GM12878 (cell line): ENCODE data around the gene SLF2. TPM values are rescaled to one million over a fixed set of nuclear protein-coding genes. Genes with fewer than 3 reads are reported as not detected.

Experiments
- ATAC-seq: fragments of 200-7000 bp; cut with Tn5 transposase; 3 replicates; pipeline ENCODE4 v1.9.1; 2020; ENCODE audit warnings: mild to moderate bottlenecking, moderate library complexity
- BruUV-seq: library from RNA; stranded (reverse); fragments of 400-500 nt; replicated peaks from 2 replicates; lab custom pipeline; 2021; lab: Mats Ljungman, UMichigan
- CTCF ChIA-PET: fragments of 300-600 bp; sonication (Branson Sonifier 250); formaldehyde crosslinking; extraction: SDS; loops from one replicate; lab custom pipeline; 2021; ENCODE audit warnings: inconsistent platforms; lab: Yijun Ruan, JAX
- POLR2A ChIA-PET: fragments of 350-600 bp; formaldehyde crosslinking; extraction: SDS; loops from one replicate; lab custom pipeline; 2021; ENCODE audit warnings: inconsistent platforms; lab: Charles Lee
- RAD21 ChIA-PET: fragments of 300-600 bp; sonication (Branson Sonifier 250); formaldehyde crosslinking; loops from one replicate; lab custom pipeline; 2023; ENCODE audit warnings: antibody characterized with exemption; ENCODE audit not compliant: unreplicated experiment; lab: Charles Lee
- SMC1A ChIA-PET: fragments of 300-600 bp; sonication (Branson Sonifier 250); formaldehyde crosslinking; loops from one replicate; lab custom pipeline; 2023; ENCODE audit not compliant: unreplicated experiment, uncharacterized antibody; lab: Charles Lee
- DNase-seq: peaks from one replicate; pipeline ENCODE4 v3.0.0-alpha.2; 2011; ENCODE audit warnings: low read depth, low spot score
- FAIRE-seq: peaks from 3 replicates; lab custom pipeline; 2011; peaks lifted over from hg19 to GRCh38; lab: Jason Lieb, UNC
- H2AFZ ChIP-seq: 2 replicates; pipeline ENCODE4 v1.6.0; 2011; ENCODE audit warnings: low read depth, low read length, control low read depth; ENCODE audit not compliant: control insufficient read depth
- H3K27ac ChIP-seq: 2 replicates; pipeline ENCODE4 v1.5.1; 2011; ENCODE audit warnings: control low read depth; ENCODE audit not compliant: control insufficient read depth, insufficient read depth
- H3K27me3 ChIP-seq, 2 experiments: replicated peaks in 1 of 2; 2 replicates each; pipeline versions ENCODE4 v1.6.0 to v1.6.1; 2011; ENCODE audit warnings: low read length in 1 of 2; ENCODE audit not compliant: control insufficient read depth in 2 of 2, insufficient read depth in 2 of 2
- H3K36me3 ChIP-seq, 2 experiments: 2 replicates each; pipeline ENCODE4 v1.5.1; 2011; ENCODE audit warnings: low read length in 1 of 2; ENCODE audit not compliant: control insufficient read depth in 2 of 2, insufficient read depth in 2 of 2
- H3K4me1 ChIP-seq: 2 replicates; pipeline ENCODE4 v1.6.1; 2011; ENCODE audit warnings: mild to moderate bottlenecking, low read length, moderate library complexity, mixed read lengths; ENCODE audit not compliant: control insufficient read depth, insufficient read depth
- H3K4me2 ChIP-seq: 2 replicates; pipeline ENCODE4 v1.6.0; 2011; ENCODE audit warnings: control low read depth; ENCODE audit not compliant: control insufficient read depth, insufficient read depth
- H3K4me3 ChIP-seq: fragments of 200-600 bp; sonication (generic); 2 replicates; pipeline ENCODE4 v1.5.1; 2016
- H3K79me2 ChIP-seq: 2 replicates; pipeline ENCODE4 v1.6.0; 2011; ENCODE audit warnings: low read length; ENCODE audit not compliant: control insufficient read depth, insufficient read depth
- H3K9ac ChIP-seq: 2 replicates; pipeline ENCODE4 v1.8.0; 2011; ENCODE audit warnings: low read length, control low read depth, mixed read lengths; ENCODE audit not compliant: control insufficient read depth, insufficient read depth
- H3K9me3 ChIP-seq: replicated peaks from 3 replicates; pipeline ENCODE4 v1.5.1; 2011; ENCODE audit warnings: mild to moderate bottlenecking, low read length; ENCODE audit not compliant: control insufficient read depth, insufficient read depth
- H4K20me1 ChIP-seq: 2 replicates; pipeline ENCODE4 v1.6.0; 2011; ENCODE audit not compliant: control insufficient read depth, insufficient read depth
- BRCA1 ChIP-seq: IDR thresholded peaks from 2 replicates; pipeline ENCODE4 v1.6.1; 2011; ENCODE audit warnings: low read depth, low read length, improper control_type of control experiment
- CBX5 ChIP-seq: sonication (generic); IDR thresholded peaks from 2 replicates; pipeline ENCODE4 v1.6.1; 2016; ENCODE audit warnings: low read depth, moderate library complexity, mild to moderate bottlenecking, inconsistent platforms
- KDM1A ChIP-seq: fragments of 200-600 bp; sonication (generic); IDR thresholded peaks from 2 replicates; pipeline ENCODE4 v1.6.1; 2016; ENCODE audit warnings: borderline replicate concordance
- MXI1 ChIP-seq: fragments of 150-350 bp; IDR thresholded peaks from 2 replicates; pipeline ENCODE4 v1.6.1; 2011; ENCODE audit warnings: low read depth, mild to moderate bottlenecking, inconsistent platforms, low read length, improper control_type of control experiment
- NR2C2 ChIP-seq: IDR thresholded peaks from 2 replicates; pipeline ENCODE4 v1.6.1; 2011; ENCODE audit warnings: borderline replicate concordance, low read depth; ENCODE audit not compliant: control insufficient read depth, insufficient read length
- SP1 ChIP-seq: IDR thresholded peaks from one replicate; pipeline ENCODE4 v1.6.1; 2011; ENCODE audit warnings: low read depth, low read length
- SUZ12 ChIP-seq: fragments of 200-600 bp; sonication (generic); IDR thresholded peaks from one replicate; pipeline ENCODE4 v1.6.1; 2018; ENCODE audit warnings: antibody characterized with exemption, mild to moderate bottlenecking; ENCODE audit not compliant: unreplicated experiment
- WRNIP1 ChIP-seq: IDR thresholded peaks from 2 replicates; pipeline ENCODE4 v1.6.1; 2011; ENCODE audit warnings: low read depth, low read length, improper control_type of control experiment, borderline replicate concordance
- WGBS: methylation state at CpG from one replicate; pipeline ENCODE4 v1.1.6; 2016; ENCODE audit warnings: low lambda C conversion rate; ENCODE audit not compliant: insufficient replicate concordance, insufficient coverage; ENCODE audit errors: missing lambda C conversion rate; 5-methylcytosine and 5-hydroxymethylcytosine counted together
- in situ Hi-C: fragments of 300-500 bp; cut with MboI; formaldehyde crosslinking; loops from 9 replicates; pipeline ENCODE4 v1.14.3; 2018; ENCODE audit warnings: mixed read lengths
- intact Hi-C: fragments of 100-400 bp; cut with micrococcal nuclease; formaldehyde crosslinking; loops from one replicate; pipeline ENCODE4 v1.14.2; 2022; ENCODE audit not compliant: unreplicated experiment
- polyA plus RNA-seq, 11 experiments: library from polyadenylated mRNA; depleted of rRNA in 4 of 11; unstranded in 6 of 11; stranded (reverse) in 5 of 11; fragments of >200 nt; fragmentation: Nextera tagmentation in 4 of 11; fragmentation: Illumina TruSeq in 1 of 11; extraction: Ambion mirVana in 4 of 11; extraction: Trizol in 1 of 11; gene quantifications; 1 replicate in 1 of 11; 2 replicates in 10 of 11; pipeline versions ENCODE4 v1.2.1 to v1.2.3, GENCODE V29; 2011 to 2016; ENCODE audit warnings: inconsistent platforms in 2 of 11, missing spikeins in 2 of 11, low read depth in 1 of 11
- total RNA-seq, 4 experiments: library from RNA; depleted of rRNA in 3 of 4; stranded (reverse); fragments of >200 nt in 3 of 4; fragmentation: Illumina TruSeq in 1 of 4; extraction: Trizol in 1 of 4; gene quantifications; 2 replicates each; pipeline versions ENCODE4 v1.2.1 to v1.2.3, GENCODE V29; 2013 to 2021
- TF ChIP-seq, protein P1 (sequence below): fragments of 450-650 bp; IDR thresholded peaks from 2 replicates; pipeline ENCODE4 v1.6.1; 2017; ENCODE audit warnings: mild to moderate bottlenecking, moderate library complexity
- TF ChIP-seq, protein P2 (sequence below): fragments of 450-650 bp; IDR thresholded peaks from 2 replicates; pipeline ENCODE4 v1.6.1; 2016; ENCODE audit warnings: mild to moderate bottlenecking, moderate library complexity, borderline replicate concordance
- TF ChIP-seq, protein P3 (sequence below): fragments of 450-650 bp; IDR thresholded peaks from 2 replicates; pipeline ENCODE4 v1.6.1; 2017; ENCODE audit warnings: antibody characterized with exemption, mild to moderate bottlenecking, moderate library complexity

The SLF2 gene
- total and polyA plus RNA-seq, 10 of the 15 experiments (the other 5 are each of a cell fraction or from before 2014, with no cell fraction given): 3.0 to 25.2 (median 17.9) TPM

DNA sequence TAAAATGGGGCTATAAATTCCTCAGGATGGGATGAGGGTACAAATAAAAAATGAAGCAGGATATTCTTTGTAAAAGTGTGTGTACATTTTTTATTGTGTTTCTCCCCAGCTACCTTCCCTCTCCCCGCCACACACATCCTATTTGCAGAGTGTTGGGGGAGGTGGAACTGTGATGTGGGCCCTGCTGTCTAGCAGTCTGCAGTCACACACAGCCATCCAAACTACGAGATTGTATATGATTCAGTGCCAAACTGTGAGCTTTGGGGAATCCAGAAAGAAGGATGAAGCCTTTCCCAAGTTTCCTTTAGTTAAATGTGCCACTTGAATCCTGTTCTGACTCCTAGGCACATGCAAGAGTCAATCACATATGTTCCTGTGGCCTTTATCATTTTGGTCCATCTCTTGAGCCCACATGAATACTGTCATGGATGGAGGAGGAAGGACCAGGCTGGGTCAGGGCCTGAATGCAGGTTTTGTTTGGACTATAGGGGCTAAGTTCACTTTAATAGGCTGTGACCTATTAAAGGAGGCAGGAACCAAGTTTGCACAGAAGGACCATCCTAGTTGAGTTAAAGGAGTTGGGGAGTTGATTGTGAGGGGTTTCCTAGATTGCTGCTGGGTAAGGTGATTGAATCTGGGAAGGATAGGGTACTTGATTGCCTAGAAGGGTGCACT is 55.4 kb downstream of the SLF2 start:
- in situ Hi-C loops: no loop called here
- WGBS: 93% methylated on average over 2 of the region's 2 CpGs
- BruUV-seq: no TSS peak
- Histone ChIP-seq H3K9me3 (no peaks in the 10 kb centered on the region), H3K36me3 (peaks cover 2 to 4% of the 10 kb centered on the region in 2 experiments; a peak in 3 of 4 replicates), H3K4me3 (no peak overlapping the region), H4K20me1 (no peaks in the 10 kb centered on the region), H3K9ac (no peak overlapping the region), H3K4me1 (peaks cover 3% of the 10 kb centered on the region; the same call in 1 of the 2 replicates), H3K79me2 (no peaks in the 10 kb centered on the region), H3K27me3 (no peaks in the 10 kb centered on the region), H3K27ac (no peak overlapping the region), H3K4me2 (no peak overlapping the region), H2AFZ (no peak overlapping the region)
- ATAC-seq (no peak), DNase-seq (no peak), FAIRE-seq (no peak)
- ChIA-PET CTCF (interaction anchor here (0.8 to 4.6 kb wide), 5 partner anchors 10 to 128 kb away, joined by 3 to 29 read pairs (median 5); no protein-coding TSS in a partner anchor), POLR2A (interaction anchor here (2.3 kb wide), 1 partner anchor 17 kb away, joined by 6 read pairs; no protein-coding TSS in a partner anchor), RAD21 (no interaction called here), SMC1A (interaction anchor here (1.4 kb wide), 1 partner anchor 11 kb away, joined by 4 read pairs; no protein-coding TSS in a partner anchor)
- intact Hi-C loops: no loop called here
- no peak for TF ChIP-seq NR2C2
- TF ChIP-seq, protein P1, sequence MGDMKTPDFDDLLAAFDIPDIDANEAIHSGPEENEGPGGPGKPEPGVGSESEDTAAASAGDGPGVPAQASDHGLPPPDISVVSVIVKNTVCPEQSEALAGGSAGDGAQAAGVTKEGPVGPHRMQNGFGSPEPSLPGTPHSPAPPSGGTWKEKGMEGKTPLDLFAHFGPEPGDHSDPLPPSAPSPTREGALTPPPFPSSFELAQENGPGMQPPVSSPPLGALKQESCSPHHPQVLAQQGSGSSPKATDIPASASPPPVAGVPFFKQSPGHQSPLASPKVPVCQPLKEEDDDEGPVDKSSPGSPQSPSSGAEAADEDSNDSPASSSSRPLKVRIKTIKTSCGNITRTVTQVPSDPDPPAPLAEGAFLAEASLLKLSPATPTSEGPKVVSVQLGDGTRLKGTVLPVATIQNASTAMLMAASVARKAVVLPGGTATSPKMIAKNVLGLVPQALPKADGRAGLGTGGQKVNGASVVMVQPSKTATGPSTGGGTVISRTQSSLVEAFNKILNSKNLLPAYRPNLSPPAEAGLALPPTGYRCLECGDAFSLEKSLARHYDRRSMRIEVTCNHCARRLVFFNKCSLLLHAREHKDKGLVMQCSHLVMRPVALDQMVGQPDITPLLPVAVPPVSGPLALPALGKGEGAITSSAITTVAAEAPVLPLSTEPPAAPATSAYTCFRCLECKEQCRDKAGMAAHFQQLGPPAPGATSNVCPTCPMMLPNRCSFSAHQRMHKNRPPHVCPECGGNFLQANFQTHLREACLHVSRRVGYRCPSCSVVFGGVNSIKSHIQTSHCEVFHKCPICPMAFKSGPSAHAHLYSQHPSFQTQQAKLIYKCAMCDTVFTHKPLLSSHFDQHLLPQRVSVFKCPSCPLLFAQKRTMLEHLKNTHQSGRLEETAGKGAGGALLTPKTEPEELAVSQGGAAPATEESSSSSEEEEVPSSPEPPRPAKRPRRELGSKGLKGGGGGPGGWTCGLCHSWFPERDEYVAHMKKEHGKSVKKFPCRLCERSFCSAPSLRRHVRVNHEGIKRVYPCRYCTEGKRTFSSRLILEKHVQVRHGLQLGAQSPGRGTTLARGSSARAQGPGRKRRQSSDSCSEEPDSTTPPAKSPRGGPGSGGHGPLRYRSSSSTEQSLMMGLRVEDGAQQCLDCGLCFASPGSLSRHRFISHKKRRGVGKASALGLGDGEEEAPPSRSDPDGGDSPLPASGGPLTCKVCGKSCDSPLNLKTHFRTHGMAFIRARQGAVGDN: no peak
- TF ChIP-seq SP1: no peak
- TF ChIP-seq, protein P2, sequence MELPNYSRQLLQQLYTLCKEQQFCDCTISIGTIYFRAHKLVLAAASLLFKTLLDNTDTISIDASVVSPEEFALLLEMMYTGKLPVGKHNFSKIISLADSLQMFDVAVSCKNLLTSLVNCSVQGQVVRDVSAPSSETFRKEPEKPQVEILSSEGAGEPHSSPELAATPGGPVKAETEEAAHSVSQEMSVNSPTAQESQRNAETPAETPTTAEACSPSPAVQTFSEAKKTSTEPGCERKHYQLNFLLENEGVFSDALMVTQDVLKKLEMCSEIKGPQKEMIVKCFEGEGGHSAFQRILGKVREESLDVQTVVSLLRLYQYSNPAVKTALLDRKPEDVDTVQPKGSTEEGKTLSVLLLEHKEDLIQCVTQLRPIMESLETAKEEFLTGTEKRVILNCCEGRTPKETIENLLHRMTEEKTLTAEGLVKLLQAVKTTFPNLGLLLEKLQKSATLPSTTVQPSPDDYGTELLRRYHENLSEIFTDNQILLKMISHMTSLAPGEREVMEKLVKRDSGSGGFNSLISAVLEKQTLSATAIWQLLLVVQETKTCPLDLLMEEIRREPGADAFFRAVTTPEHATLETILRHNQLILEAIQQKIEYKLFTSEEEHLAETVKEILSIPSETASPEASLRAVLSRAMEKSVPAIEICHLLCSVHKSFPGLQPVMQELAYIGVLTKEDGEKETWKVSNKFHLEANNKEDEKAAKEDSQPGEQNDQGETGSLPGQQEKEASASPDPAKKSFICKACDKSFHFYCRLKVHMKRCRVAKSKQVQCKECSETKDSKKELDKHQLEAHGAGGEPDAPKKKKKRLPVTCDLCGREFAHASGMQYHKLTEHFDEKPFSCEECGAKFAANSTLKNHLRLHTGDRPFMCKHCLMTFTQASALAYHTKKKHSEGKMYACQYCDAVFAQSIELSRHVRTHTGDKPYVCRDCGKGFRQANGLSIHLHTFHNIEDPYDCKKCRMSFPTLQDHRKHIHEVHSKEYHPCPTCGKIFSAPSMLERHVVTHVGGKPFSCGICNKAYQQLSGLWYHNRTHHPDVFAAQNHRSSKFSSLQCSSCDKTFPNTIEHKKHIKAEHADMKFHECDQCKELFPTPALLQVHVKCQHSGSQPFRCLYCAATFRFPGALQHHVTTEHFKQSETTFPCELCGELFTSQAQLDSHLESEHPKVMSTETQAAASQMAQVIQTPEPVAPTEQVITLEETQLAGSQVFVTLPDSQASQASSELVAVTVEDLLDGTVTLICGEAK: no peak
- TF ChIP-seq MXI1: no peak
- no peak for TF ChIP-seq WRNIP1
- no peak for TF ChIP-seq CBX5
- TF ChIP-seq, protein P3, sequence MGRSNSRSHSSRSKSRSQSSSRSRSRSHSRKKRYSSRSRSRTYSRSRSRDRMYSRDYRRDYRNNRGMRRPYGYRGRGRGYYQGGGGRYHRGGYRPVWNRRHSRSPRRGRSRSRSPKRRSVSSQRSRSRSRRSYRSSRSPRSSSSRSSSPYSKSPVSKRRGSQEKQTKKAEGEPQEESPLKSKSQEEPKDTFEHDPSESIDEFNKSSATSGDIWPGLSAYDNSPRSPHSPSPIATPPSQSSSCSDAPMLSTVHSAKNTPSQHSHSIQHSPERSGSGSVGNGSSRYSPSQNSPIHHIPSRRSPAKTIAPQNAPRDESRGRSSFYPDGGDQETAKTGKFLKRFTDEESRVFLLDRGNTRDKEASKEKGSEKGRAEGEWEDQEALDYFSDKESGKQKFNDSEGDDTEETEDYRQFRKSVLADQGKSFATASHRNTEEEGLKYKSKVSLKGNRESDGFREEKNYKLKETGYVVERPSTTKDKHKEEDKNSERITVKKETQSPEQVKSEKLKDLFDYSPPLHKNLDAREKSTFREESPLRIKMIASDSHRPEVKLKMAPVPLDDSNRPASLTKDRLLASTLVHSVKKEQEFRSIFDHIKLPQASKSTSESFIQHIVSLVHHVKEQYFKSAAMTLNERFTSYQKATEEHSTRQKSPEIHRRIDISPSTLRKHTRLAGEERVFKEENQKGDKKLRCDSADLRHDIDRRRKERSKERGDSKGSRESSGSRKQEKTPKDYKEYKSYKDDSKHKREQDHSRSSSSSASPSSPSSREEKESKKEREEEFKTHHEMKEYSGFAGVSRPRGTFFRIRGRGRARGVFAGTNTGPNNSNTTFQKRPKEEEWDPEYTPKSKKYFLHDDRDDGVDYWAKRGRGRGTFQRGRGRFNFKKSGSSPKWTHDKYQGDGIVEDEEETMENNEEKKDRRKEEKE: no peak
- no peak for TF ChIP-seq KDM1A
- TF ChIP-seq SUZ12: no peak
- TF ChIP-seq BRCA1: no peak
